Mucosa of rectum (tissue), 2 donors: ENCODE measurements around the gene ATAD3B.
"Not testable (repeated sequence)": the region's sequence is repeated elsewhere in the genome, so short reads cannot be mapped to it uniquely, and the experiment has no call there.

Experiments
- H3K27ac ChIP-seq, 2 donors: one replicate each; pipeline ENCODE4 v1.7.0; 2013; ENCODE audit warnings: inconsistent platforms in 2 of 2, low read depth in 2 of 2, low read length in 2 of 2
- H3K27me3 ChIP-seq, 2 donors: one replicate each; pipeline ENCODE4 v1.7.0; 2013; ENCODE audit warnings: low read length in 2 of 2; ENCODE audit not compliant: control insufficient read depth in 2 of 2, insufficient read depth in 2 of 2
- H3K36me3 ChIP-seq, 2 donors: one replicate each; pipeline ENCODE4 v1.7.0; 2013; ENCODE audit warnings: low read length in 2 of 2; ENCODE audit not compliant: control insufficient read depth in 2 of 2, insufficient read depth in 2 of 2
- H3K4me1 ChIP-seq, 2 donors: one replicate each; pipeline ENCODE4 v1.7.0; 2013; ENCODE audit warnings: low read length in 2 of 2, mild to moderate bottlenecking in 1 of 2; ENCODE audit not compliant: control insufficient read depth in 2 of 2, insufficient read depth in 2 of 2
- H3K4me3 ChIP-seq, 2 donors: one replicate each; pipeline ENCODE4 v1.7.0; 2013; ENCODE audit warnings: low read length in 2 of 2
- H3K9ac ChIP-seq, 2 donors: one replicate each; pipeline ENCODE4 v1.7.0; 2013; ENCODE audit warnings: low read length in 2 of 2, low read depth in 1 of 2, mild to moderate bottlenecking in 1 of 2
- H3K9me3 ChIP-seq, 2 donors: one replicate each; pipeline ENCODE4 v1.7.0; 2013; ENCODE audit warnings: low read length in 2 of 2; ENCODE audit not compliant: control insufficient read depth in 2 of 2
- donor health status: healthy.
- donor health status: Normal muscosa, but diverticular disease.

ATAD3B gene

DNA sequence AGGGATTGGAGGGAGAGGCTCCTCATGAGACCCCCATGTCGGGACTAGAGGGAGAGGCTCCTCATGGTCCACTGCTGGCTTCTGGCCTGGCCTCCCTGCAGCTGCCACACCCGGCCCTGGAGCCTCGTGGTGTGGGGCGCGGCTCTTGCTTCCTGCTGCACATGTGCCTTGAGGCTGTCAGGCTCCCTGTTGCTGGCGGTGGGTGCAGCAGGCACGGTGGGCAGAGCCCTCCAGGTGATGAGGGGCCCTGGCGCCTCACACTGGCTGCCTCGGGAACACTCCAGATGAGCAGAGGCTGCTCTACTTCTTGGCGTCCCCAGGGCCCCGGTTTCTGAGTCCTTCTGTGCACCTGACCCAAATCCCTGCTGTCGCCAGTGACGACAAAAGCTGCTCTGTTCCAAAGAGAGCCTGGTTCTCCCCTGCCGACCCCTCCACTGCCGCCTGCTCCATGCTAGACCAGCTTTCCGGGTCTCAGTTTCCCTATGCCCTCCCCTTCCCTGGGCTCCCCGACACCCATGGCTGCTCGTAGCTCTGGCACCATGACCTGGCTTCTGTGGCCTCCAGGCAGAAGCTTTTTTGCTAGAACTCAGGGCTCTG is 9.7 kb upstream of the ATAD3B start:
- H3K9ac ChIP-seq, result no peak overlapping the region

DNA sequence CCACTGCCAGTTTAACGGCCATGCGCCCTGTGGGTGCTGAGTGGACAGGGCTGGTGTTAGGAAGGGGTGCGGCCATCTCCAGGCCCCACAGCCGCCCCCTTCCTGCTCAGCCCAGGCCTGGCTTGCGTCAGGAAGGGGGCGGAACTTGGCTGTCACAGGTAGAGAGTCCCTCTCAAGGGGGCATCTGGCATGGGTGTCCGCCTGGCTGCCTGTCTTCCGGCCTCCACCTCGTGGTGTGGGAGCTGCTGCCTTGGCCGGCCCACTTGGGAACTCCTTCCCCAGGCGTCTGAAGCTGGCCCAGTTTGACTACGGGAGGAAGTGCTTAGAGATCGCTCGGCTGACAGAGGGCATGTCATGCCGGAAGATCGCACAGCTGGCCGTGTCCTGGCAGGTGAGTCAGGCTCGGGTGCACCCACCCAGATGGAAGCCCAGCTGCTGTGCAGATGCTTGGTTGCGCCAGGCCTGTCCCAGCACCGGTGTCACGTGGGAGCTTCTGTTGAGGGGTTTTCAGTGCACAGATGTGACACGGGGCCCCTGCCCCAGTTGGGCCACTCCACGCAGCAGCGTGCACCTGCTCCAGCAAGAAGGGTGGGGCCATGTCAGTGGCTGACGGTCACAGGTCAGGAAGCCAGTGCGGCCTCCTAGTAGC is 9.1 kb upstream of the ATAD3B start:
- Histone ChIP-seq H3K4me1 (no peaks in the 10 kb centered on the region), H3K27ac (peak overlapping the region in 1 of 2 donors; percentile 48), H3K4me3 (peak overlapping the region in 1 of 2 donors; percentile 20), H3K36me3 (no peaks in the 10 kb centered on the region), H3K9me3 (no peaks in the 10 kb centered on the region), H3K9ac (no peak overlapping the region), H3K27me3 (no peaks in the 10 kb centered on the region)

More for the DNA sequence above, 9.7 kb upstream of the ATAD3B start:
- peak overlapping the region in 1 of 2 donors; percentile 48 for H3K27ac ChIP-seq
- H3K27me3 ChIP-seq, result no peaks in the 10 kb centered on the region
- no peaks in the 10 kb centered on the region for H3K9me3 ChIP-seq
- H3K4me3 ChIP-seq, result no peak overlapping the region
- H3K4me1 ChIP-seq, result no peaks in the 10 kb centered on the region
- no peaks in the 10 kb centered on the region for H3K36me3 ChIP-seq

DNA sequence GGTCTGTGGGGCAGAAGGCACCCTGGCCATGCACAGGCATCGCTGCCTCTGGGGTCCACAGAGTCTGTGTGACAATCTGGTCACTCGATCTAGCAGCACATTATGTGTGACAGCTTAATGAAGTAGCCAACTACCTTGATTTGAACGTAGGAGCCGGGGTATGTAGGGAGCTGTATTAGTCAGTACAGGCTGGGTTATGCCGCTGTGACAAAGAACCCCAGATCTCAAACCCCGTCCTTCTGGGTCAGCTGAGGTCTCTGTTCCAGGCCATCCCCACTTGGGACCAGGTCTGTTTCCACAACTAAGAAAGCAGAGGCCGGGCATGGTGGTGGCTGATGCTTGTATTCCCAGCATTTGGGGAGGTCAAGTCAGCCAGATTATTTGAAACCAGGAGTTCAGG is 8.3 kb upstream of the ATAD3B start:
- Histone ChIP-seq H3K27ac (no peak overlapping the region), H3K9me3 (no peaks in the 10 kb centered on the region), H3K4me3 (no peak overlapping the region), H3K36me3 (no peaks in the 10 kb centered on the region), H3K9ac (no peak overlapping the region), H3K27me3 (no peaks in the 10 kb centered on the region), H3K4me1 (no peaks in the 10 kb centered on the region)

DNA sequence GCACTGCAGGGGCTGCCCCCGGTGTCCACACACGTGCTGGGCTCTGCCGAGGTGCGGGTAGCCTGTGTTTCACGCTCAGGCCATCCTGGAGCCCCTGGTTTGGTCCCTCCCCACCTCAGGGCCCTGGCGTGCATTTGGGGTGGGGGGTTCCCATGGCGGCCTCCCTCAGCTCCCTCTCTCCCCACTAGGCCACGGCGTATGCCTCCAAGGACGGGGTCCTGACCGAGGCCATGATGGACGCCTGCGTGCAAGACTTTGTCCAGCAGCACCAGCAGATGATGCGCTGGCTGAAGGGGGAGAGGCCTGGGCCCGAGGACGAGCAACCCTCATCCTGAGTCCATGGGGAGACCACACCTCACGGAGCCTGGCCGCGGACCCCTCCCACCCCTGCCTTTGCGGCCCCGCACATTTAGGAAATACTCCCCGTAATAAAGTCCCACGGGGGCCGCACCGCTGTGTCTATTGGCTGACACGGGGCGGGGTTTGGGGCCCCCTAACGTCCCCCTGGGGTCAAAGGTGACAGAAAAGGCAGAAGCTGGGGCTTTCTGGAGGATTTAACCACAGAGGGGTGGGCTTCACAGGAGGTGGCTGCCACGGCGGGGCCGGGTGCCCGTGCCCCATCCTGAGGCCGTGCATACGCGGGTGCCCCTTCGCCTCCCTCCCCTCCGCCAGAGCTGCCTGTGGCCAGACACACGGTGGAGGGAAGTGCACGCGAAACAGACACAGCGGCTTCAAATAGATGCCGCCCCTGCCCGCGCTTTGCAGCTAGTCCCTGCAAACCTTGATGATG is 3.2 kb upstream of the ATAD3B start:
- H3K9ac ChIP-seq, H3K27ac ChIP-seq, H3K4me3 ChIP-seq, H3K27me3 ChIP-seq, H3K36me3 ChIP-seq, H3K9me3 ChIP-seq: not testable (repeated sequence)
- H3K4me1 ChIP-seq, result peaks cover 11 to 12% of the 10 kb centered on the region in 2 donors

DNA sequence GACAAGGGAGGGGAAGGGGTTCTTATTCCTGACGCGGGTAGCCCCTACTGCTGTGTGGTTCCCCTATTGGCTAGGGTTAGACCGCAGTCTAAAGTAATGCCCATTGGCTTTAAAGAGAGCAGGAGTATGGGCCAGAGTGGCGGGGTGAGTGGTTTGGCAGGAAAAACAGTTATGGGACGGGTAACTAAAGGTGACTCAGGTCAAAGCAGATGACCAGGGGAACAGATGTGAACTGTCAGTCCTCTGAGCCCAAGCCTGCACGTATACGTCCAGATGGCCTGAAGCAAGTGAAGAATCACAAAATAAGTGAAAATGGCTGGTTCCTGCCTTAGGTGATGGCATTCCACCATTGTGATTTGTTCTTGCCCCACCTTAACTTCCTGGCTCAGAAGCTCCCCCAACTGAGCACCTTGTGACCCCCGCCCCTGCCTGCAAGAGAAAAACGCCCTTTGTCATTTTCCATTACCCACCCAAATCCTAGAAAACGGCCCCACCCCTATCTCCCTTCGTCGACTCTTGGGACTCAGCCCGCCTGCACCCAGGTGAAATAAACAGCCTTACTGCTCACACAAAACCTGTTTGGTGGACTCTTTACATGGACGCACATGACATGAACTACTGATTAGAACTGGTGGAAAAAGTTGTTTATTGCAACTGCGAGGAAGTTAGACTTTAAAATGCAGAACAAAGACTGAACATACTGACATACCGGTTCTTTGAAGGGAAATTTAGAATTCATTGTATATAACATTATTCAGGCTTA is 758 bp upstream of the ATAD3B start:
- H3K9me3 ChIP-seq, result no peaks in the 10 kb centered on the region
- H3K4me1 ChIP-seq, result peaks cover 11 to 12% of the 10 kb centered on the region in 2 donors
- H3K27me3 ChIP-seq, result no peaks in the 10 kb centered on the region
- peak overlapping the region; percentile 78 to 81 for H3K9ac ChIP-seq
- no peaks in the 10 kb centered on the region for H3K36me3 ChIP-seq
- peak overlapping the region; percentile 79 to 85 for H3K4me3 ChIP-seq
- peak overlapping the region; percentile 85 to 87 for H3K27ac ChIP-seq

DNA sequence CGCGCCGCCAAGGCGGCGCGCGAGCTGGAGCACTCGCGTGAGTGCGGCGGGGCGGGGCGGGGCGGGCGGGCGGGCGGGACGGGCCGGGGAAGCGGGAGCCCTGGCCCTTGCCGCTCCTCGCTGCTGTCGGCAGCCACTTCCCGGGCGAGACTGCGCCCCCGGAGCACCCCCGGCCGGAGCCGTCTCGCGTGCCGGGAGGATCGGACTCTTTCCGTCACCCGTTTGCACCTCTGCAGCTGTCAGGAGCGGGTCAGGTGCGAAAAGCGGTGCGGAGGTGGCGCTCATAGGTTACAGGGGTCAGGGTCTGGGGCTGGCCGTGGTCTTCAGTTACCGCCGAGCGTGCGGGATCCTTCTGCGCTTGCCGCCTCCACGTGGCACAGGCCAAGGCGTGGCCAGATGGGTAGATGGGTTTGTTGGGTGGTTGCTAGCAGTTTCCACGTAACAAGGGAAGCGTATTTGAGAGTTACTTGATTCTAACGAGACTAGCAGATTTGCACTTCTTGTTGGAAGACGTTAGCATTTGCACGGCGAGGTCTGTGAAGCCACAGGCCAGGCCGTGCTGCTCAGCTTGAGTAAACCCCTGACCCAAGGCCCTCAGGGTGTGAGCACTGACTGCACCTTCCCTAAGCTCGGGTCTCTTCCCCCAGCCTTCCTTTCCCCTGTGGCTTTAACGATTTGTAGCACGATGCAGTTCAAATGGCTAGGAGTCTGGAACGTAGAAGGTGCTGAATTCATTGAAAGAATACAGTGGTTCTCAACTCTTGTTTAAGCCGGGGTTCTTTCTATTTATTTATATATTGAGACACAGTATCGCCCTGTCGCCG is 700 bp downstream of the ATAD3B start:
- Histone ChIP-seq H3K4me1 (peaks cover 11 to 12% of the 10 kb centered on the region in 2 donors), H3K27ac (peak overlapping the region in 1 of 2 donors; percentile 87), H3K4me3 (peak overlapping the region; percentile 64 to 76), H3K9ac (peak overlapping the region in 1 of 2 donors; percentile 1)
- H3K36me3 ChIP-seq, H3K27me3 ChIP-seq, H3K9me3 ChIP-seq: not testable (repeated sequence)

DNA sequence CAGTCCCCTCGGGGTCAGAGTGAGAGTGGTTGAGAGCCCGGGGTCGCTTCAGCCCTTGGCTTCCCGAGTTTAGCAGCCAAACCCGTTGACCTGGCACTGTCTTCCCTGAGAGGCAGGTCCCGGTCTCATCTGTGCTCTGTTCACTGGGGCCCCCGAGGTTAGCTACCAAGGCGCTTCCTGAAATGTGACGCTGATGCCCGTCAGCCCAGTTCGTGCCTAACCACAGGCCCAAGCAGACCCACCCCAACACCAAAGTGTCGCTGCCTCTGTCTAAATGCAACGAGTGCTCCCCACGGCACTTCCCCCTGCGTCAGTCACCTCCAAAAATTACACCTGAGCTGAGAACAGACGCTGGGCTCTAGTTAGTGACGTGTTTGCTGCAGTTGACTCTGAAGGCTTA is 4.4 kb downstream of the ATAD3B start:
- not testable (repeated sequence) for H3K9me3 ChIP-seq, H3K27me3 ChIP-seq, H3K9ac ChIP-seq, H3K4me1 ChIP-seq, H3K4me3 ChIP-seq, H3K27ac ChIP-seq
- H3K36me3 ChIP-seq, result peaks cover 14 to 21% of the 10 kb centered on the region in 2 donors

DNA sequence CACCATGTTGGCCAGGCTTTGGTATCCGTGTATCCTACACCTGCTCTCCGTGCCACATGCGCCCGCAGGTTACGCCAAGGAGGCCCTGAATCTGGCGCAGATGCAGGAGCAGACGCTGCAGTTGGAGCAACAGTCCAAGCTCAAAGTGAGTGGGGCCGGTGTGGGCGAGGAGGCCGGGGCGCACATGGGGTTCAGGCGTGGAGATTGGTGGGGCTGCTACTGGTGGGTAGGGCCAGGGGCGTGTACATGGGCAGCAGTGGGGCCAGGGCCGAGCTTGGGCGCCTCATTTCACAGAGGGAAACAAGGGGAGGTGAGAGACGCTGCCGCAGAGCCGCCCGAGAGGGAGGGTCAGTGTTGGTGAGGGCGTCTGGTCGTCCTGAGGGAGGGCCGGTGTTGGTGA is 5.6 kb downstream of the ATAD3B start:
- H3K9me3 ChIP-seq, result no peaks in the 10 kb centered on the region
- H3K4me3 ChIP-seq, result no peak overlapping the region
- no peaks in the 10 kb centered on the region for H3K27me3 ChIP-seq
- peaks cover 14 to 21% of the 10 kb centered on the region in 2 donors for H3K36me3 ChIP-seq
- peaks cover 5 to 6% of the 10 kb centered on the region in 2 donors for H3K4me1 ChIP-seq
- H3K27ac ChIP-seq, result no peak overlapping the region
- no peak overlapping the region for H3K9ac ChIP-seq
